HG03521 (cell line): ENCODE measurements around the gene GTF2IRD2.
"Not testable (repeated sequence)": the region's sequence is repeated elsewhere in the genome, so short reads cannot be mapped to it uniquely, and the experiment has no call there.

ENCODE experiments used
- ATAC-seq: cut with Tn5 transposase; IDR thresholded peaks from one replicate; pipeline ENCODE4 v1.9.1; 2021; ENCODE audit warnings: mild to moderate bottlenecking, moderate library complexity; ENCODE audit not compliant: unreplicated experiment

Gene GTF2IRD2

GRCh38 chr7:74850833-74851721 lies at the start of gene GTF2IRD2:
GTF2IRD2 (minus strand) TSS chr7:74851605; CDS start chr7:74836378, 15,227 bp downstream.
- ATAC-seq, result peak; percentile 86

- ATAC-seq, result peak; percentile 72
Observed at GRCh38 chr7:74890158-74891123, 39.0 kb upstream of the GTF2IRD2 start.

DNA sequence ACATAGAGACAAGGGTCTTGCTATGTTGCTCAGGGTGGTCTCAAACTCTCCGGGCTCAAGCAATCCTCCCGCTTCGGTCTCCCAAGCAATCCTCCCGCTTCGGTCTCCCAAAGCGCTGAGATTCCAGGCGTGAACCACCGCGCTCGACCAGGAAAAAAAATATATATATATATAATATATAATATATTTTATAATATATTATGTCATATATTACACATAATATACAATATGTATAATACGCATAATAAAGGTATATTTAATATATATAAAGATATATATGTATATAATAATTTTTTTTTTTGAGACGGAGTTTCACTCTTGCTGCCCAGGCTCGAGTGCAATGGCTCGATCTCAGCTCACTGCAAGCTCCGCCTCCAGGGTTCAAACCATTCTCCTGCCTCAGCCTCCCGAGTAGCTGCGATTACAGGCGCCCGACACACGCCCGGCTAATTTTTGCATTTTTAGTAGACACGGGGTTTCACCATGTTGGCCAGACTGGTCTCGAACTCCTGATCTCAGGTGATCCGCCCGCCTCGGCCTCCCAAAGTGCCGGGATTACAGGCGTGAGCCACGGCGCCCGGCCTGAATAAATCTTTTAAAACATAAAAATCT lies 38.2 kb upstream of the GTF2IRD2 start:
- not testable (repeated sequence) for ATAC-seq

GRCh38 chr7:74885295-74885694 lies 33.9 kb upstream of the GTF2IRD2 start:
- ATAC-seq, result not testable (repeated sequence)

- ATAC-seq, result not testable (repeated sequence)
Observed at GRCh38 chr7:74882110-74882509, 30.7 kb upstream of the GTF2IRD2 start.

GRCh38 chr7:74874748-74875512 lies 23.5 kb upstream of the GTF2IRD2 start:
- not testable (repeated sequence) for ATAC-seq

- not testable (repeated sequence) for ATAC-seq
Observed at GRCh38 chr7:74874104-74874747, 22.8 kb upstream of the GTF2IRD2 start.

- not testable (repeated sequence) for ATAC-seq
Observed at GRCh38 chr7:74872542-74872941, 21.1 kb upstream of the GTF2IRD2 start.

GRCh38 chr7:74865777-74866176 lies 14.4 kb upstream of the GTF2IRD2 start:
- ATAC-seq, result not testable (repeated sequence)

DNA sequence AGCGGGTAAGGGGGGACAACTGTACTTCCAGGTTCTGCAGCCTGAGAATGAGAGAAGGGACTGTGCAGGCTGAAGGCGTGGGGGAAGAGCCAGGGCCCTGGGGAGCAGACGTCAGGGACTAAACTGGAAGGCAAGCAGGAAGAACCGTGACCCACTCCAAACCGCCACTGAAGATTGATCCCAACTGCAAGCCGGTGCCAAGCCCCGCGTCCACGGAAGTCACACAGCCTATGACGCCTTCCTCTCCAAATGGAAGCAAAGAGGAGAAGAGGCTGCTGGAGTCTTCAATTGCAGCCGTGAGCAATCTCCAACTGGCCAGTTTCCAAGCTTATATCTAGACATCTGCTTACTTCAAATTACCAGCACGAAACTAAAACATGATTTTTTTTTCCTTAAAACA lies 1.6 kb downstream of the GTF2IRD2 start:
- not testable (repeated sequence) for ATAC-seq

DNA sequence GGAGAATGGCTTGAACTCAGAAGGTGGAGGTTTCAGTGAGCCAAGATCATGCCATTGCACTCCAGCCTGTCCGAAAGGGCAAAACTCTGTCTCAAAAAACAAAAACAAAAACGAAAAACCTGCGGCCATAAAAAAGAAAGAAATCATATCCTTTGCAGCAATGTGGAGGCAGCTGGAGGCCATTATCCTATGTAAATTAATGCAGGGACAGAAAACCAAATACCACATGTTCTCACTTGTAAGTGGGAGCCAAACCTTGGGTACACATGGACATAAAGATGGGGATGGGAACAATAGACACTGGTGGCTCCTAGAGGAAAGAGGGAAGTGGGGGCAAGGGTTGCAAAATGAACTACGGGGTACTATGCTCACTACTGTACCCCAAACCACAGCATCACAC lies 21.0 kb downstream of the GTF2IRD2 start:
- ATAC-seq, result not testable (repeated sequence)

DNA sequence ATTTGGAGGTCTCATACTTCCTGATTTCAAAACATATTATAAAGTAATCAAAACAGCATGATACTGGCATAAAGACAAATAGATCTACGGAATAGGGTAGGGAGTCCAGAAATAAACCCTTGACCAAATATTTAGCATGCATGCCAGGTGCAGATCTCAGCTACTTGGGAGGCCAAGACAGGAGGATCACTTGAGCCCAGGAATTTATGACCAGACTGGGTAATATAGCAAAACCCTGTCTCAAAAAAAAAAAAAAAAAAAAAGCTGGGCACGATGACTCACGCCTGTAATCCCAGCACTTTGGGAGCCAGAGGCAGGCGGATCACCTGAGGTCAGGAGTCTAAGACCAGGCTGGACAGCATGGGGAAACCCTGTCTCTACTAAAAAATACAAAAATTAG lies 21.4 kb downstream of the GTF2IRD2 start:
- not testable (repeated sequence) for ATAC-seq

GRCh38 chr7:74821259-74821658 lies 30.1 kb downstream of the GTF2IRD2 start:
- ATAC-seq, result not testable (repeated sequence)

DNA sequence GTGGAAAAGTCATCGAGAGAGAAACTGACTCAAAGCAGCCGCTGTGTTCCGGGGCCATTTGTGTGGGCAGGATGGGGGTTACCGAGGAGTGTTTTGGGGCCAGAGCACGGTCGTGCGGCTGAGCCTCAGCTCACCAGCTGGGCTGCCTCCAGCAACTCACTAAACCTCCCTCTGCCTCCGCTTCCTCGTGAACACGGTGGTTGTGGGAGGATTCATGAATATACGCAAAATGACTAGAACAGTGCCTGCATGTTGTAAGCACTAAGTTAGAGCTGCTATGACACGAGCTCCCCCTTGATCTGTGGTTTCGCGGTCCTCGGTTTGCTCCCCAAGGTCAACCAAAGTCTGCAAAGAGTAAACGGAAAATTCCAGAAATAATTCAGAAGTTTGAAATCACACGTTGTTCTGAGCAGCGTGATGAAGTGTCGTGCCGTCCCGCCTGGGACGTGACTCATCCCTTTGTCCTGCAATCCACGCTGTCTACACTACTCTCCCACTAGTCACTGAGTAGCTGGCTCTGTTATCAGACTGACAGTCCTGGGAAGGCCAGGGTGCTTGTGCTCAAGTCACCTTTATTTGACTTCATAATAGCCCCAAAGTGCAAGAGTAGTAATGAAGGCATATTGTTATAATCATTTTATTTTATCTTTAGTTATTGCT lies 31.1 kb downstream of the GTF2IRD2 start:
- ATAC-seq, result peak; percentile 77

DNA sequence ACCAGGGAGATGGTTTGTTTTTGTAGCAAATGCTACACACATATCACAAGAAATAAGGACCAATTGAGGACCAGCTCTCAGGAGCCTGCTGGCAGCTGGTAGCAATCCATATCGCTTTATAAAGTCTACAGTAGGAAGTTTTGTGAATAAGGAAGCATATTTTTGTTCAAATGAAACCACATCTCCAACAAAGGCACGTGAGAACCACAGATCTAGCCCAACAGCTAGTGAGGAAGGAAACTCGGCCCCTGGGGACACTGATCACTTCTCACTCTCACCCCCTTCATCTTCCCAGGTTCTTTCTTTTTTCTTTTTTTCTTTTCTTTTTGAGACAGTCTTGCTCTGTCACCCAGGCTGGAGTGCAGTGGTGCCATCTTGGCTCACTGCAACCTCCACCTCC lies 35.5 kb downstream of the GTF2IRD2 start:
- ATAC-seq, result not testable (repeated sequence)

GRCh38 chr7:74798644-74799043 lies 52.8 kb downstream of the GTF2IRD2 start:
- not testable (repeated sequence) for ATAC-seq

- not testable (repeated sequence) for ATAC-seq
Observed at GRCh38 chr7:74797848-74798622, 53.4 kb downstream of the GTF2IRD2 start.

GRCh38 chr7:74789200-74789736 lies 62.1 kb downstream of the GTF2IRD2 start:
- not testable (repeated sequence) for ATAC-seq
